GM12878 (cell line): ENCODE data around the gene POLR1D. TPM values are rescaled to one million over a fixed set of nuclear protein-coding genes. Genes with fewer than 3 reads are reported as not detected.
A peak's percentile ranks its signal among the peaks of the same experiment; 100 is the strongest.

Experiments
- ATAC-seq: fragments of 200-7000 bp; cut with Tn5 transposase; 3 replicates; pipeline ENCODE4 v1.9.1; 2020; ENCODE audit warnings: mild to moderate bottlenecking, moderate library complexity
- BruUV-seq: library from RNA; stranded (reverse); fragments of 400-500 nt; replicated peaks from 2 replicates; lab custom pipeline; 2021; lab: Mats Ljungman, UMichigan
- CTCF ChIA-PET: fragments of 300-600 bp; sonication (Branson Sonifier 250); formaldehyde crosslinking; extraction: SDS; loops from one replicate; lab custom pipeline; 2021; ENCODE audit warnings: inconsistent platforms; lab: Yijun Ruan, JAX
- POLR2A ChIA-PET: fragments of 350-600 bp; formaldehyde crosslinking; extraction: SDS; loops from one replicate; lab custom pipeline; 2021; ENCODE audit warnings: inconsistent platforms; lab: Charles Lee
- RAD21 ChIA-PET: fragments of 300-600 bp; sonication (Branson Sonifier 250); formaldehyde crosslinking; loops from one replicate; lab custom pipeline; 2023; ENCODE audit warnings: antibody characterized with exemption; ENCODE audit not compliant: unreplicated experiment; lab: Charles Lee
- SMC1A ChIA-PET: fragments of 300-600 bp; sonication (Branson Sonifier 250); formaldehyde crosslinking; loops from one replicate; lab custom pipeline; 2023; ENCODE audit not compliant: unreplicated experiment, uncharacterized antibody; lab: Charles Lee
- DNase-seq: peaks from one replicate; pipeline ENCODE4 v3.0.0-alpha.2; 2011; ENCODE audit warnings: low read depth, low spot score
- FAIRE-seq: peaks from 3 replicates; lab custom pipeline; 2011; peaks lifted over from hg19 to GRCh38; lab: Jason Lieb, UNC
- H2AFZ ChIP-seq: 2 replicates; pipeline ENCODE4 v1.6.0; 2011; ENCODE audit warnings: low read depth, low read length, control low read depth; ENCODE audit not compliant: control insufficient read depth
- H3K27ac ChIP-seq: 2 replicates; pipeline ENCODE4 v1.5.1; 2011; ENCODE audit warnings: control low read depth; ENCODE audit not compliant: control insufficient read depth, insufficient read depth
- H3K27me3 ChIP-seq, 2 experiments: replicated peaks in 1 of 2; 2 replicates each; pipeline versions ENCODE4 v1.6.0 to v1.6.1; 2011; ENCODE audit warnings: low read length in 1 of 2; ENCODE audit not compliant: control insufficient read depth in 2 of 2, insufficient read depth in 2 of 2
- H3K36me3 ChIP-seq, 2 experiments: 2 replicates each; pipeline ENCODE4 v1.5.1; 2011; ENCODE audit warnings: low read length in 1 of 2; ENCODE audit not compliant: control insufficient read depth in 2 of 2, insufficient read depth in 2 of 2
- H3K4me1 ChIP-seq: 2 replicates; pipeline ENCODE4 v1.6.1; 2011; ENCODE audit warnings: mild to moderate bottlenecking, low read length, moderate library complexity, mixed read lengths; ENCODE audit not compliant: control insufficient read depth, insufficient read depth
- H3K4me2 ChIP-seq: 2 replicates; pipeline ENCODE4 v1.6.0; 2011; ENCODE audit warnings: control low read depth; ENCODE audit not compliant: control insufficient read depth, insufficient read depth
- H3K4me3 ChIP-seq: fragments of 200-600 bp; sonication (generic); 2 replicates; pipeline ENCODE4 v1.5.1; 2016
- H3K79me2 ChIP-seq: 2 replicates; pipeline ENCODE4 v1.6.0; 2011; ENCODE audit warnings: low read length; ENCODE audit not compliant: control insufficient read depth, insufficient read depth
- H3K9ac ChIP-seq: 2 replicates; pipeline ENCODE4 v1.8.0; 2011; ENCODE audit warnings: low read length, control low read depth, mixed read lengths; ENCODE audit not compliant: control insufficient read depth, insufficient read depth
- H3K9me3 ChIP-seq: replicated peaks from 3 replicates; pipeline ENCODE4 v1.5.1; 2011; ENCODE audit warnings: mild to moderate bottlenecking, low read length; ENCODE audit not compliant: control insufficient read depth, insufficient read depth
- H4K20me1 ChIP-seq: 2 replicates; pipeline ENCODE4 v1.6.0; 2011; ENCODE audit not compliant: control insufficient read depth, insufficient read depth
- CHD1 ChIP-seq: IDR thresholded peaks from 2 replicates; pipeline ENCODE4 v1.6.1; 2012; ENCODE audit warnings: low read depth, low read length, improper control_type of control experiment
- E2F8 ChIP-seq: fragments of 450-650 bp; IDR thresholded peaks from 2 replicates; pipeline ENCODE4 v1.6.1; 2018; ENCODE audit warnings: mild to moderate bottlenecking, low read depth, moderate library complexity; ENCODE audit not compliant: partially characterized antibody
- EED ChIP-seq: sonication (generic); IDR thresholded peaks from 2 replicates; pipeline ENCODE4 v1.6.1; 2016; ENCODE audit warnings: antibody characterized with exemption, low read depth
- EP300 ChIP-seq, 2 experiments: fragments of 150-350 bp in 1 of 2; IDR thresholded peaks; 2 replicates each; pipeline ENCODE4 v1.6.1; 2011 to 2012; ENCODE audit warnings: low read depth in 2 of 2, low read length in 2 of 2, borderline replicate concordance in 1 of 2, improper control_type of control experiment in 1 of 2, inconsistent platforms in 1 of 2; ENCODE audit not compliant: control insufficient read depth in 1 of 2
- JUND ChIP-seq: IDR thresholded peaks from 2 replicates; pipeline ENCODE4 v1.6.1; 2012; ENCODE audit warnings: low read depth, mild to moderate bottlenecking, low read length, improper control_type of control experiment, moderate library complexity
- MLLT1 ChIP-seq: fragments of 450-650 bp; IDR thresholded peaks from 2 replicates; pipeline ENCODE4 v1.6.1; 2016; ENCODE audit warnings: mild to moderate bottlenecking
- POU2F2 ChIP-seq: IDR thresholded peaks from 3 replicates; pipeline ENCODE4 v1.6.1; 2011; ENCODE audit warnings: low read depth, mild to moderate bottlenecking, low read length, borderline replicate concordance
- RAD51 ChIP-seq: fragments of 450-650 bp; IDR thresholded peaks from 2 replicates; pipeline ENCODE4 v1.6.1; 2016; ENCODE audit warnings: moderate library complexity, mild to moderate bottlenecking, inconsistent platforms
- SREBF1 ChIP-seq: IDR thresholded peaks from 2 replicates; pipeline ENCODE4 v1.6.1; 2012; ENCODE audit warnings: mild to moderate bottlenecking, low read length
- SRF ChIP-seq, 2 experiments: IDR thresholded peaks; 2 replicates each; pipeline ENCODE4 v1.6.1; 2011; ENCODE audit warnings: low read depth in 2 of 2, low read length in 2 of 2, mild to moderate bottlenecking in 1 of 2, moderate library complexity in 1 of 2
- TCF12 ChIP-seq: IDR thresholded peaks from 2 replicates; pipeline ENCODE4 v1.6.1; 2011; ENCODE audit warnings: low read depth, mild to moderate bottlenecking, low read length
- TCF3 ChIP-seq: IDR thresholded peaks from 2 replicates; pipeline ENCODE4 v1.6.1; 2012; ENCODE audit warnings: low read depth, mild to moderate bottlenecking, low read length, borderline replicate concordance; ENCODE audit not compliant: insufficient read depth
- WGBS: methylation state at CpG from one replicate; pipeline ENCODE4 v1.1.6; 2016; ENCODE audit warnings: low lambda C conversion rate; ENCODE audit not compliant: insufficient replicate concordance, insufficient coverage; ENCODE audit errors: missing lambda C conversion rate; 5-methylcytosine and 5-hydroxymethylcytosine counted together
- in situ Hi-C: fragments of 300-500 bp; cut with MboI; formaldehyde crosslinking; loops from 9 replicates; pipeline ENCODE4 v1.14.3; 2018; ENCODE audit warnings: mixed read lengths
- intact Hi-C: fragments of 100-400 bp; cut with micrococcal nuclease; formaldehyde crosslinking; loops from one replicate; pipeline ENCODE4 v1.14.2; 2022; ENCODE audit not compliant: unreplicated experiment
- polyA plus RNA-seq, 11 experiments: library from polyadenylated mRNA; depleted of rRNA in 4 of 11; unstranded in 6 of 11; stranded (reverse) in 5 of 11; fragments of >200 nt; fragmentation: Nextera tagmentation in 4 of 11; fragmentation: Illumina TruSeq in 1 of 11; extraction: Ambion mirVana in 4 of 11; extraction: Trizol in 1 of 11; gene quantifications; 1 replicate in 1 of 11; 2 replicates in 10 of 11; pipeline versions ENCODE4 v1.2.1 to v1.2.3, GENCODE V29; 2011 to 2016; ENCODE audit warnings: inconsistent platforms in 2 of 11, missing spikeins in 2 of 11, low read depth in 1 of 11
- total RNA-seq, 4 experiments: library from RNA; depleted of rRNA in 3 of 4; stranded (reverse); fragments of >200 nt in 3 of 4; fragmentation: Illumina TruSeq in 1 of 4; extraction: Trizol in 1 of 4; gene quantifications; 2 replicates each; pipeline versions ENCODE4 v1.2.1 to v1.2.3, GENCODE V29; 2013 to 2021
- TF ChIP-seq, protein P1 (sequence below): fragments of 450-650 bp; IDR thresholded peaks from 2 replicates; pipeline ENCODE4 v1.6.1; 2018; ENCODE audit warnings: borderline replicate concordance, mild to moderate bottlenecking; ENCODE audit not compliant: partially characterized antibody
- TF ChIP-seq, protein P2 (sequence below): IDR thresholded peaks from 2 replicates; pipeline ENCODE4 v1.6.1; 2012; ENCODE audit warnings: low read depth, low read length, improper control_type of control experiment

The POLR1D gene
- total and polyA plus RNA-seq, 10 of the 15 experiments (the other 5 are each of a cell fraction or from before 2014, with no cell fraction given), result 119 to 223 (median 160) TPM

GRCh38 chr13:27643334-27644132, 21.8 kb downstream of the POLR1D start:
- Histone ChIP-seq H2AFZ (no peak overlapping the region), H3K27ac (no peak overlapping the region), H4K20me1 (no peaks in the 10 kb centered on the region), H3K4me1 (no peaks in the 10 kb centered on the region), H3K9ac (no peak overlapping the region), H3K79me2 (peaks cover 17% of the 10 kb centered on the region), H3K4me2 (no peak overlapping the region), H3K36me3 (no peaks in the 10 kb centered on the region; a peak in 2 of 4 replicates), H3K4me3 (no peak overlapping the region), H3K9me3 (peaks cover 4% of the 10 kb centered on the region; the same call in 2 of the 3 replicates), H3K27me3 (no peaks in the 10 kb centered on the region)
- 84% methylated on average over 5 of the region's 5 CpGs for WGBS
- ATAC-seq (peak; percentile 71), FAIRE-seq (no peak), DNase-seq (no peak)
- in situ Hi-C loops (no loop called here), intact Hi-C loops (no loop called here)
- BruUV-seq, result no TSS peak
- RAD21 ChIA-PET, result interaction anchor here (0.9 to 1.1 kb wide), 2 partner anchors 21 to 24 kb away, joined by 3 read pairs; partner anchors contain the start of gene POLR1D
- SMC1A ChIA-PET, result interaction anchor here (0.6 to 2.3 kb wide), 13 partner anchors 8 to 235 kb away, joined by 3 to 7 read pairs (median 4); no protein-coding TSS in a partner anchor
- POLR2A ChIA-PET, result interaction anchor here (1.5 kb wide), 1 partner anchor 23 kb away, joined by 4 read pairs; no protein-coding TSS in a partner anchor
- CTCF ChIA-PET, result interaction anchor here (1.2 to 1.4 kb wide), 3 partner anchors 8 to 18 kb away, joined by 4 read pairs; no protein-coding TSS in a partner anchor
- TF ChIP-seq TCF12, result no peak
- TF ChIP-seq EP300 (IDR thresholded peaks at IDR 0.05; ENCODE audit: borderline replicate concordance in 1 of 2, control insufficient read depth in 1 of 2, low read depth in 2 of 2, low read length in 2 of 2), result no peak
- TF ChIP-seq RAD51, result peak; percentile 61
- TF ChIP-seq, protein P1, sequence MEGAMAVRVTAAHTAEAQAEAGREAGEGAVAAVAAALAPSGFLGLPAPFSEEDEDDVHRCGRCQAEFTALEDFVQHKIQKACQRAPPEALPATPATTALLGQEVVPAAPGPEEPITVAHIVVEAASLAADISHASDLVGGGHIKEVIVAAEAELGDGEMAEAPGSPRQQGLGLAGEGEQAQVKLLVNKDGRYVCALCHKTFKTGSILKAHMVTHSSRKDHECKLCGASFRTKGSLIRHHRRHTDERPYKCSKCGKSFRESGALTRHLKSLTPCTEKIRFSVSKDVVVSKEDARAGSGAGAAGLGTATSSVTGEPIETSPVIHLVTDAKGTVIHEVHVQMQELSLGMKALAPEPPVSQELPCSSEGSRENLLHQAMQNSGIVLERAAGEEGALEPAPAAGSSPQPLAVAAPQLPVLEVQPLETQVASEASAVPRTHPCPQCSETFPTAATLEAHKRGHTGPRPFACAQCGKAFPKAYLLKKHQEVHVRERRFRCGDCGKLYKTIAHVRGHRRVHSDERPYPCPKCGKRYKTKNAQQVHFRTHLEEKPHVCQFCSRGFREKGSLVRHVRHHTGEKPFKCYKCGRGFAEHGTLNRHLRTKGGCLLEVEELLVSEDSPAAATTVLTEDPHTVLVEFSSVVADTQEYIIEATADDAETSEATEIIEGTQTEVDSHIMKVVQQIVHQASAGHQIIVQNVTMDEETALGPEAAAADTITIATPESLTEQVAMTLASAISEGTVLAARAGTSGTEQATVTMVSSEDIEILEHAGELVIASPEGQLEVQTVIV, result no peak
- TF ChIP-seq MLLT1, result no peak
- no peak for TF ChIP-seq POU2F2
- TF ChIP-seq SRF (IDR thresholded peaks at IDR 0.05; ENCODE audit: low read depth in 2 of 2, low read length in 2 of 2), result 0 out of 4 replicates have a peak, but pooled peaks of 1 of the 2 experiments have one; percentile 19
- no peak for TF ChIP-seq EED
- TF ChIP-seq CHD1, result no peak
- TF ChIP-seq, protein P2, sequence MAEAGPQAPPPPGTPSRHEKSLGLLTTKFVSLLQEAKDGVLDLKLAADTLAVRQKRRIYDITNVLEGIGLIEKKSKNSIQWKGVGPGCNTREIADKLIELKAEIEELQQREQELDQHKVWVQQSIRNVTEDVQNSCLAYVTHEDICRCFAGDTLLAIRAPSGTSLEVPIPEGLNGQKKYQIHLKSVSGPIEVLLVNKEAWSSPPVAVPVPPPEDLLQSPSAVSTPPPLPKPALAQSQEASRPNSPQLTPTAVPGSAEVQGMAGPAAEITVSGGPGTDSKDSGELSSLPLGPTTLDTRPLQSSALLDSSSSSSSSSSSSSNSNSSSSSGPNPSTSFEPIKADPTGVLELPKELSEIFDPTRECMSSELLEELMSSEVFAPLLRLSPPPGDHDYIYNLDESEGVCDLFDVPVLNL, result no peak
- TF ChIP-seq SREBF1, result no peak
- TF ChIP-seq TCF3, result no peak
- no peak for TF ChIP-seq JUND
- TF ChIP-seq E2F8, result no peak
